GM23338 (cell line): ENCODE results near the gene SGSM1. TPM values are rescaled to one million over a fixed set of nuclear protein-coding genes. Genes with fewer than 3 reads are reported as not detected.
A peak's percentile ranks its signal among the peaks of the same experiment; 100 is the strongest.

Experiments used
- ATAC-seq: fragments of 200-7000 bp; cut with Tn5 transposase; 3 replicates; pipeline ENCODE4 v1.9.1; 2020
- DNase-seq: peaks from one replicate; pipeline ENCODE4 v3.0.0-alpha.2; 2015; ENCODE audit warnings: low spot score
- H2AFZ ChIP-seq: fragments of 200-600 bp; sonication (generic); 2 replicates; pipeline ENCODE4 v1.8.0; 2016; ENCODE audit warnings: antibody characterized with exemption, mild to moderate bottlenecking, moderate library complexity
- H3F3A ChIP-seq: fragments of 200-600 bp; sonication (generic); replicated peaks from 2 replicates; pipeline ENCODE4 v1.8.0; 2017; ENCODE audit warnings: antibody characterized with exemption, mixed run types, low read depth
- H3K27ac ChIP-seq: fragments of 200-600 bp; sonication (generic); 2 replicates; pipeline ENCODE4 v1.6.1; 2016; ENCODE audit warnings: low read depth
- H3K27me3 ChIP-seq: fragments of 200-600 bp; sonication (generic); 2 replicates; pipeline ENCODE4 v1.8.0; 2016; ENCODE audit warnings: mild to moderate bottlenecking, mixed run types, moderate library complexity; ENCODE audit not compliant: insufficient read depth
- H3K36me3 ChIP-seq: fragments of 200-600 bp; sonication (generic); 2 replicates; pipeline ENCODE4 v1.8.0; 2016; ENCODE audit warnings: mild to moderate bottlenecking; ENCODE audit not compliant: insufficient read depth
- H3K4me1 ChIP-seq: fragments of 200-600 bp; sonication (generic); 2 replicates; pipeline ENCODE4 v1.8.0; 2016; ENCODE audit warnings: mild to moderate bottlenecking, moderate library complexity; ENCODE audit not compliant: insufficient read depth
- H3K4me2 ChIP-seq: fragments of 200-600 bp; sonication (generic); 2 replicates; pipeline ENCODE4 v1.7.1; 2017; ENCODE audit warnings: mixed run types
- H3K4me3 ChIP-seq: fragments of 200-600 bp; sonication (generic); 2 replicates; pipeline ENCODE4 v1.6.1; 2016; ENCODE audit warnings: mixed run types
- H3K79me2 ChIP-seq: fragments of 200-600 bp; sonication (generic); replicated peaks from 2 replicates; pipeline ENCODE4 v1.8.0; 2017; ENCODE audit warnings: mild to moderate bottlenecking; ENCODE audit not compliant: insufficient read depth
- H3K9me2 ChIP-seq: fragments of 200-600 bp; sonication (generic); 2 replicates; pipeline ENCODE4 v1.8.0; 2017; ENCODE audit not compliant: insufficient read depth
- H4K20me1 ChIP-seq: fragments of 200-600 bp; sonication (generic); replicated peaks from 2 replicates; pipeline ENCODE4 v1.8.0; 2017; ENCODE audit warnings: mild to moderate bottlenecking; ENCODE audit not compliant: insufficient read depth
- H3K27ac Mint-ChIP-seq: 2 replicates; pipeline ENCODE4 v1.8.0; 2020; ENCODE audit warnings: inconsistent platforms, mild to moderate bottlenecking, moderate library complexity, mixed read lengths
- H3K27me3 Mint-ChIP-seq: 3 replicates; pipeline ENCODE4 v1.8.0; 2022; ENCODE audit warnings: low read depth, mild to moderate bottlenecking, moderate library complexity, mixed read lengths, inconsistent platforms; ENCODE audit not compliant: insufficient read depth, poor library complexity
- H3K36me3 Mint-ChIP-seq: 3 replicates; pipeline ENCODE4 v1.8.0; 2021; ENCODE audit warnings: low read depth, mild to moderate bottlenecking, inconsistent platforms, moderate library complexity, mixed read lengths
- H3K4me1 Mint-ChIP-seq: 3 replicates; pipeline ENCODE4 v1.8.0; 2020; ENCODE audit warnings: mild to moderate bottlenecking, inconsistent platforms, mixed read lengths
- H3K4me3 Mint-ChIP-seq: 3 replicates; pipeline ENCODE4 v1.8.0; 2021; ENCODE audit warnings: moderate library complexity, mild to moderate bottlenecking, inconsistent platforms, mixed read lengths
- H3K9me3 Mint-ChIP-seq: 3 replicates; pipeline ENCODE4 v1.8.0; 2020; ENCODE audit warnings: moderate library complexity, mild to moderate bottlenecking, inconsistent platforms, mixed read lengths
- CREB1 ChIP-seq: fragments of 250-450 bp; sonication (Bioruptor Pico); IDR thresholded peaks from 2 replicates; pipeline ENCODE4 v1.5.0; 2020; ENCODE audit warnings: low read depth, mild to moderate bottlenecking, moderate library complexity
- EZH2phosphoT487 ChIP-seq: fragments of 200-600 bp; sonication (generic); IDR thresholded peaks from one replicate; pipeline ENCODE4 v1.8.1; 2018; ENCODE audit warnings: antibody characterized with exemption; ENCODE audit not compliant: unreplicated experiment
- JUNB ChIP-seq: IDR thresholded peaks from one replicate; pipeline ENCODE4 v1.6.1; 2016; ENCODE audit warnings: antibody characterized with exemption; ENCODE audit not compliant: unreplicated experiment
- NANOG ChIP-seq: IDR thresholded peaks from 2 replicates; pipeline ENCODE4 v1.6.1; 2016; ENCODE audit warnings: antibody characterized with exemption, borderline replicate concordance
- ZNF114 ChIP-seq: fragments of 250-450 bp; sonication (Bioruptor Pico); IDR thresholded peaks from 2 replicates; pipeline ENCODE4 v1.5.0; 2020; ENCODE audit warnings: mild to moderate bottlenecking, moderate library complexity
- ZNF331 ChIP-seq: fragments of 250-450 bp; sonication (Bioruptor Pico); IDR thresholded peaks from 2 replicates; pipeline ENCODE4 v1.5.0; 2020; ENCODE audit warnings: low read depth, mild to moderate bottlenecking, moderate library complexity
- polyA plus RNA-seq: library from polyadenylated mRNA; unstranded; fragments of >200 nt; fragmentation: Nextera tagmentation; extraction: Ambion mirVana; gene quantifications from 2 replicates; pipeline ENCODE4 v1.2.1, GENCODE V29; 2016
- total RNA-seq: library from RNA; depleted of rRNA; stranded (reverse); fragments of >200 nt; shearing (Covaris generic); gene quantifications from 2 replicates; pipeline ENCODE4 v1.2.3, GENCODE V29; 2014
- TF ChIP-seq, protein P1 (sequence below): IDR thresholded peaks from one replicate; pipeline ENCODE4 v1.6.1; 2018; ENCODE audit warnings: antibody characterized with exemption; ENCODE audit not compliant: unreplicated experiment
- TF ChIP-seq, protein P2 (sequence below), 2 experiments: fragments of 200-600 bp in 1 of 2; sonication (generic) in 1 of 2; conservative IDR thresholded peaks; 2 replicates each; pipeline versions ENCODE4 v1.5.1 to v1.6.1; 2016 to 2017; ENCODE audit warnings: antibody characterized with exemption in 2 of 2, low read depth in 2 of 2, mild to moderate bottlenecking in 2 of 2, moderate library complexity in 1 of 2
- TF ChIP-seq, protein P3 (sequence below): fragments of 250-450 bp; sonication (Bioruptor Pico); IDR thresholded peaks from 2 replicates; pipeline ENCODE4 v1.5.0; 2020; ENCODE audit warnings: mild to moderate bottlenecking, moderate library complexity
- TF ChIP-seq, protein P4 (sequence below): IDR thresholded peaks from 2 replicates; pipeline ENCODE4 v1.6.1; 2016; ENCODE audit warnings: antibody characterized with exemption

The SGSM1 gene
- total and polyA plus RNA-seq, 2 experiments from 2014 or later, result 4.7 to 5.4 TPM

DNA sequence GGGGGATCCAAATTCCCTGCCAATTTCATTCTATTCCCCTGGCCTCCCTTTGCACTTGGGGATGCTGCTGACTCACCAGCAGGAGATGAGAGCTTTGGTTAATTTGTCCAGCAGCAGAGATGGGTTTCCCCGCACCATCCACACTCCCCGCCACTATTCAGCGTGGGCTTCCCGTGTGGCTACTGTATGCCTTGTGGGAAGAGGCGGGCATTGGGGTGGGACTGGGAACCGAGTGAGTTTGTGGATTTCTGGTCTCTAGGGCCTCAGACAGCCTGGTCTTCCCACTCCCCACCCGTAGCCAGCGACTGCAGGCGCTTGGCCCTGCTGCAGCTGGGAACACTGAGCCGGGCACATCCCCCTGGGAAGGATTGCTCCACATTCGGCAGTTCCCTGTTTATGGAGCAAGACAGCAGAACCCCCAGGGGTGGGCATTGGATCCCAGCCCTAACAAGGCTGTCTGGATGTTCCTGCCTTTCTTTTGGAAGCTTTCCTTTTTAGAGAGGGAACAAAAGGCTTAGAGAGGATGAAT lies 169.9 kb downstream of the SGSM1 start:
- H3K4me3 ChIP-seq, result no peak overlapping the region
- no peak for DNase-seq

More for the DNA sequence above, 169.9 kb downstream of the SGSM1 start:
- H3F3A ChIP-seq, result no peaks in the 10 kb centered on the region
- peak overlapping the region; percentile 78; the same call in 1 of the 2 replicates for H3K27ac ChIP-seq
- Mint-ChIP-seq H3K36me3 (peaks cover 2% of the 10 kb centered on the region; the same call in 1 of the 3 replicates), H3K9me3 (no peaks in the 10 kb centered on the region), H3K4me3 (no peak overlapping the region; the same call in 2 of the 3 replicates), H3K27me3 (peaks cover 25% of the 10 kb centered on the region), H3K27ac (peak overlapping the region; percentile 77), H3K4me1 (peaks cover 33% of the 10 kb centered on the region)
- H3K36me3 ChIP-seq, result no peaks in the 10 kb centered on the region
- no peaks in the 10 kb centered on the region for H3K27me3 ChIP-seq
- peaks cover 22% of the 10 kb centered on the region for H3K4me1 ChIP-seq
- no peaks in the 10 kb centered on the region for H3K9me2 ChIP-seq
- peaks cover 35% of the 10 kb centered on the region for H3K79me2 ChIP-seq
- no peak overlapping the region for H2AFZ ChIP-seq
- TF ChIP-seq EZH2phosphoT487 (no peak), NANOG (no peak), ZNF114 (no peak), CREB1 (CRISPR knock-in tag) (no peak), ZNF331 (no peak), JUNB (no peak)
- TF ChIP-seq, protein P1, sequence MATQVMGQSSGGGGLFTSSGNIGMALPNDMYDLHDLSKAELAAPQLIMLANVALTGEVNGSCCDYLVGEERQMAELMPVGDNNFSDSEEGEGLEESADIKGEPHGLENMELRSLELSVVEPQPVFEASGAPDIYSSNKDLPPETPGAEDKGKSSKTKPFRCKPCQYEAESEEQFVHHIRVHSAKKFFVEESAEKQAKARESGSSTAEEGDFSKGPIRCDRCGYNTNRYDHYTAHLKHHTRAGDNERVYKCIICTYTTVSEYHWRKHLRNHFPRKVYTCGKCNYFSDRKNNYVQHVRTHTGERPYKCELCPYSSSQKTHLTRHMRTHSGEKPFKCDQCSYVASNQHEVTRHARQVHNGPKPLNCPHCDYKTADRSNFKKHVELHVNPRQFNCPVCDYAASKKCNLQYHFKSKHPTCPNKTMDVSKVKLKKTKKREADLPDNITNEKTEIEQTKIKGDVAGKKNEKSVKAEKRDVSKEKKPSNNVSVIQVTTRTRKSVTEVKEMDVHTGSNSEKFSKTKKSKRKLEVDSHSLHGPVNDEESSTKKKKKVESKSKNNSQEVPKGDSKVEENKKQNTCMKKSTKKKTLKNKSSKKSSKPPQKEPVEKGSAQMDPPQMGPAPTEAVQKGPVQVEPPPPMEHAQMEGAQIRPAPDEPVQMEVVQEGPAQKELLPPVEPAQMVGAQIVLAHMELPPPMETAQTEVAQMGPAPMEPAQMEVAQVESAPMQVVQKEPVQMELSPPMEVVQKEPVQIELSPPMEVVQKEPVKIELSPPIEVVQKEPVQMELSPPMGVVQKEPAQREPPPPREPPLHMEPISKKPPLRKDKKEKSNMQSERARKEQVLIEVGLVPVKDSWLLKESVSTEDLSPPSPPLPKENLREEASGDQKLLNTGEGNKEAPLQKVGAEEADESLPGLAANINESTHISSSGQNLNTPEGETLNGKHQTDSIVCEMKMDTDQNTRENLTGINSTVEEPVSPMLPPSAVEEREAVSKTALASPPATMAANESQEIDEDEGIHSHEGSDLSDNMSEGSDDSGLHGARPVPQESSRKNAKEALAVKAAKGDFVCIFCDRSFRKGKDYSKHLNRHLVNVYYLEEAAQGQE, result no peak
- TF ChIP-seq, protein P2, sequence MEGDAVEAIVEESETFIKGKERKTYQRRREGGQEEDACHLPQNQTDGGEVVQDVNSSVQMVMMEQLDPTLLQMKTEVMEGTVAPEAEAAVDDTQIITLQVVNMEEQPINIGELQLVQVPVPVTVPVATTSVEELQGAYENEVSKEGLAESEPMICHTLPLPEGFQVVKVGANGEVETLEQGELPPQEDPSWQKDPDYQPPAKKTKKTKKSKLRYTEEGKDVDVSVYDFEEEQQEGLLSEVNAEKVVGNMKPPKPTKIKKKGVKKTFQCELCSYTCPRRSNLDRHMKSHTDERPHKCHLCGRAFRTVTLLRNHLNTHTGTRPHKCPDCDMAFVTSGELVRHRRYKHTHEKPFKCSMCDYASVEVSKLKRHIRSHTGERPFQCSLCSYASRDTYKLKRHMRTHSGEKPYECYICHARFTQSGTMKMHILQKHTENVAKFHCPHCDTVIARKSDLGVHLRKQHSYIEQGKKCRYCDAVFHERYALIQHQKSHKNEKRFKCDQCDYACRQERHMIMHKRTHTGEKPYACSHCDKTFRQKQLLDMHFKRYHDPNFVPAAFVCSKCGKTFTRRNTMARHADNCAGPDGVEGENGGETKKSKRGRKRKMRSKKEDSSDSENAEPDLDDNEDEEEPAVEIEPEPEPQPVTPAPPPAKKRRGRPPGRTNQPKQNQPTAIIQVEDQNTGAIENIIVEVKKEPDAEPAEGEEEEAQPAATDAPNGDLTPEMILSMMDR (conservative IDR thresholded peaks at IDR 0.05; ENCODE audit: low read depth in 2 of 2), result no peak
- TF ChIP-seq, protein P3, sequence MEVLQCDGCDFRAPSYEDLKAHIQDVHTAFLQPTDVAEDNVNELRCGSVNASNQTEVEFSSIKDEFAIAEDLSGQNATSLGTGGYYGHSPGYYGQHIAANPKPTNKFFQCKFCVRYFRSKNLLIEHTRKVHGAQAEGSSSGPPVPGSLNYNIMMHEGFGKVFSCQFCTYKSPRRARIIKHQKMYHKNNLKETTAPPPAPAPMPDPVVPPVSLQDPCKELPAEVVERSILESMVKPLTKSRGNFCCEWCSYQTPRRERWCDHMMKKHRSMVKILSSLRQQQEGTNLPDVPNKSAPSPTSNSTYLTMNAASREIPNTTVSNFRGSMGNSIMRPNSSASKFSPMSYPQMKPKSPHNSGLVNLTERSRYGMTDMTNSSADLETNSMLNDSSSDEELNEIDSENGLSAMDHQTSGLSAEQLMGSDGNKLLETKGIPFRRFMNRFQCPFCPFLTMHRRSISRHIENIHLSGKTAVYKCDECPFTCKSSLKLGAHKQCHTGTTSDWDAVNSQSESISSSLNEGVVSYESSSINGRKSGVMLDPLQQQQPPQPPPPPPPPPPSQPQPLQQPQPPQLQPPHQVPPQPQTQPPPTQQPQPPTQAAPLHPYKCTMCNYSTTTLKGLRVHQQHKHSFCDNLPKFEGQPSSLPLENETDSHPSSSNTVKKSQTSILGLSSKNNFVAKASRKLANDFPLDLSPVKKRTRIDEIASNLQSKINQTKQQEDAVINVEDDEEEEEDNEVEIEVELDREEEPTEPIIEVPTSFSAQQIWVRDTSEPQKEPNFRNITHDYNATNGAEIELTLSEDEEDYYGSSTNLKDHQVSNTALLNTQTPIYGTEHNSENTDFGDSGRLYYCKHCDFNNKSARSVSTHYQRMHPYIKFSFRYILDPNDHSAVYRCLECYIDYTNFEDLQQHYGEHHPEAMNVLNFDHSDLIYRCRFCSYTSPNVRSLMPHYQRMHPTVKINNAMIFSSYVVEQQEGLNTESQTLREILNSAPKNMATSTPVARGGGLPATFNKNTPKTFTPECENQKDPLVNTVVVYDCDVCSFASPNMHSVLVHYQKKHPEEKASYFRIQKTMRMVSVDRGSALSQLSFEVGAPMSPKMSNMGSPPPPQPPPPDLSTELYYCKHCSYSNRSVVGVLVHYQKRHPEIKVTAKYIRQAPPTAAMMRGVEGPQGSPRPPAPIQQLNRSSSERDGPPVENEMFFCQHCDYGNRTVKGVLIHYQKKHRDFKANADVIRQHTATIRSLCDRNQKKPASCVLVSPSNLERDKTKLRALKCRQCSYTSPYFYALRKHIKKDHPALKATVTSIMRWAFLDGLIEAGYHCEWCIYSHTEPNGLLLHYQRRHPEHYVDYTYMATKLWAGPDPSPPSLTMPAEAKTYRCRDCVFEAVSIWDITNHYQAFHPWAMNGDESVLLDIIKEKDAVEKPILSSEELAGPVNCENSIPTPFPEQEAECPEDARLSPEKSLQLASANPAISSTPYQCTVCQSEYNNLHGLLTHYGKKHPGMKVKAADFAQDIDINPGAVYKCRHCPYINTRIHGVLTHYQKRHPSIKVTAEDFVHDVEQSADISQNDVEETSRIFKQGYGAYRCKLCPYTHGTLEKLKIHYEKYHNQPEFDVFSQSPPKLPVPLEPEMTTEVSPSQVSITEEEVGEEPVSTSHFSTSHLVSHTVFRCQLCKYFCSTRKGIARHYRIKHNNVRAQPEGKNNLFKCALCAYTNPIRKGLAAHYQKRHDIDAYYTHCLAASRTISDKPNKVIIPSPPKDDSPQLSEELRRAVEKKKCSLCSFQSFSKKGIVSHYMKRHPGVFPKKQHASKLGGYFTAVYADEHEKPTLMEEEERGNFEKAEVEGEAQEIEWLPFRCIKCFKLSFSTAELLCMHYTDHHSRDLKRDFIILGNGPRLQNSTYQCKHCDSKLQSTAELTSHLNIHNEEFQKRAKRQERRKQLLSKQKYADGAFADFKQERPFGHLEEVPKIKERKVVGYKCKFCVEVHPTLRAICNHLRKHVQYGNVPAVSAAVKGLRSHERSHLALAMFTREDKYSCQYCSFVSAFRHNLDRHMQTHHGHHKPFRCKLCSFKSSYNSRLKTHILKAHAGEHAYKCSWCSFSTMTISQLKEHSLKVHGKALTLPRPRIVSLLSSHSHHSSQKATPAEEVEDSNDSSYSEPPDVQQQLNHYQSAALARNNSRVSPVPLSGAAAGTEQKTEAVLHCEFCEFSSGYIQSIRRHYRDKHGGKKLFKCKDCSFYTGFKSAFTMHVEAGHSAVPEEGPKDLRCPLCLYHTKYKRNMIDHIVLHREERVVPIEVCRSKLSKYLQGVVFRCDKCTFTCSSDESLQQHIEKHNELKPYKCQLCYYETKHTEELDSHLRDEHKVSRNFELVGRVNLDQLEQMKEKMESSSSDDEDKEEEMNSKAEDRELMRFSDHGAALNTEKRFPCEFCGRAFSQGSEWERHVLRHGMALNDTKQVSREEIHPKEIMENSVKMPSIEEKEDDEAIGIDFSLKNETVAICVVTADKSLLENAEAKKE (CRISPR knock-in tag), result no peak
- TF ChIP-seq, protein P4, sequence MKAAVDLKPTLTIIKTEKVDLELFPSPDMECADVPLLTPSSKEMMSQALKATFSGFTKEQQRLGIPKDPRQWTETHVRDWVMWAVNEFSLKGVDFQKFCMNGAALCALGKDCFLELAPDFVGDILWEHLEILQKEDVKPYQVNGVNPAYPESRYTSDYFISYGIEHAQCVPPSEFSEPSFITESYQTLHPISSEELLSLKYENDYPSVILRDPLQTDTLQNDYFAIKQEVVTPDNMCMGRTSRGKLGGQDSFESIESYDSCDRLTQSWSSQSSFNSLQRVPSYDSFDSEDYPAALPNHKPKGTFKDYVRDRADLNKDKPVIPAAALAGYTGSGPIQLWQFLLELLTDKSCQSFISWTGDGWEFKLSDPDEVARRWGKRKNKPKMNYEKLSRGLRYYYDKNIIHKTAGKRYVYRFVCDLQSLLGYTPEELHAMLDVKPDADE, result no peak
- H4K20me1 ChIP-seq, result no peaks in the 10 kb centered on the region
- peak; percentile 67 for ATAC-seq
- 0 out of 2 replicates have a peak overlapping the region, but pooled peaks have one; percentile 58 for H3K4me2 ChIP-seq
